GM10266 (cell line): Measurements from ENCODE around the gene LST1.

Experiments
- DNase-seq: peaks from one replicate; pipeline ENCODE4 v3.0.0; 2012; ENCODE audit errors: extremely low spot score
- CTCF ChIP-seq: IDR thresholded peaks from 2 replicates; pipeline ENCODE4 v1.5.1; 2012; ENCODE audit warnings: mild to moderate bottlenecking, low read depth; ENCODE audit not compliant: control insufficient read depth, insufficient read depth; ENCODE audit errors: missing control alignments

Gene LST1

DNA sequence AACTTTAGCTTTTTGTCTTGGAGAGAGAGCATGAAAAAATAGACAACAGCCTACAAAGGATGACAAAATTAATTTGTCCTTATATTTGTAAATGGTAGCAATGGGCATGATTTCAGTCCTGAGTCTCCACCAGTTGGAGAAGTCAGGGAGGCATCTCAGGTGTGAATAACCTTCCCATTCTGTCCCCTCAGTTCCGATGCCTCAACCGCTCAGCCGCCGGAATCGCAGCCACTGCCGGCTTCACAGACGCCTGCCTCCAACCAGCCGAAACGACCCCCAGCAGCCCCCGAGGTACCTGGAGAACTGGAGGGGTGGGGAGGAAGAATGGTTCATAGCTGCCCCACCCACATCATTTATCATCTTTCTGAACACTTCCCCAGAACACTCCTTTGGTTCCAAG is 38.0 kb downstream of the LST1 start:
- no peak for DNase-seq
- TF ChIP-seq CTCF = no peak

- TF ChIP-seq CTCF = no peak
- no peak for DNase-seq
Measured at GRCh38 chr6:31626952-31627351, 40.9 kb downstream of the LST1 start.

GRCh38 chr6:31627690-31628287 is 41.7 kb downstream of the LST1 start:
- no peak for TF ChIP-seq CTCF
- no peak for DNase-seq

- DNase-seq = no peak
- no peak for TF ChIP-seq CTCF
Measured at GRCh38 chr6:31629014-31629413, 42.9 kb downstream of the LST1 start.

GRCh38 chr6:31630177-31630934 is 44.3 kb downstream of the LST1 start:
- no peak for TF ChIP-seq CTCF
- no peak for DNase-seq

DNA sequence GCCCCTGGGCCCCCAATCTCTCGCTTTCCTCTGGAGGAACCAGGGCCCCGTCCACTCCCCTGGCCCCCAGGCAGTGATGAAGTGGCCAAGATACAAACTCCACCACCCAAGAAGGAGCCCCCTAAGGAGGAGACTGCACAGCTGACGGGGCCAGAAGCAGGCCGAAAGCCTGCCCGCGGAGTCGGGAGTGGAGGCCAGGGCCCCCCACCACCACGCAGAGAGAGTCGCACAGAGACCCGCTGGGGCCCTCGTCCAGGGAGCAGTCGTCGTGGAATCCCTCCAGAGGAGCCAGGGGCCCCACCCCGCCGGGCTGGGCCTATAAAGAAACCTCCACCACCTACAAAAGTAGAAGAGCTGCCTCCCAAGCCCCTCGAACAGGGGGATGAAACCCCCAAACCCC is 45.1 kb downstream of the LST1 start:
- no peak for DNase-seq
- no peak for TF ChIP-seq CTCF

DNA sequence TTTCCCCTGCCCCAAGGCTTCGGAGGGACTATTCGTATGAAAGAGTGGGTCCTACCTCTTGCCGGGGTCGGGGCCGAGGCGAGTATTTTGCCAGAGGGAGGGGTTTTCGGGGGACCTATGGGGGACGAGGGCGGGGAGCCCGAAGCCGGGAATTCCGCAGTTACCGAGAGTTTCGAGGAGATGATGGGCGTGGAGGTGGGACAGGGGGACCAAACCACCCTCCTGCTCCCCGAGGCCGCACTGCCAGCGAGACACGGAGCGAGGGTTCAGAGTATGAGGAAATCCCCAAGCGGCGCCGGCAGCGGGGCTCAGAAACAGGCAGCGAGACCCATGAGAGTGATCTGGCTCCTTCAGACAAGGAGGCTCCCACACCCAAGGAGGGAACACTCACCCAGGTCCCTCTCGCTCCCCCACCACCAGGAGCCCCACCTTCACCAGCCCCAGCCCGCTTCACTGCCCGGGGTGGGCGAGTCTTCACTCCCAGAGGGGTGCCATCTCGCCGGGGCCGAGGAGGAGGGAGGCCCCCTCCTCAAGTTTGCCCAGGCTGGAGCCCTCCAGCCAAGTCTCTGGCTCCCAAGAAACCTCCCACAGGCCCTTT is 45.7 kb downstream of the LST1 start:
- no peak for TF ChIP-seq CTCF
- DNase-seq = no peak
